Parathyroid adenoma (tissue), 2 donors: Measurements from ENCODE around the gene OPALIN.

Source experiments
- H2AFZ ChIP-seq: fragments of 300-600 bp; sonication (generic); one replicate; pipeline ENCODE4 v1.7.0; 2017; ENCODE audit warnings: antibody characterized with exemption, mild to moderate bottlenecking
- H3K27ac ChIP-seq: fragments of 300-600 bp; sonication (generic); one replicate; pipeline ENCODE4 v1.7.0; 2017
- H3K27me3 ChIP-seq: fragments of 300-600 bp; sonication (generic); one replicate; pipeline ENCODE4 v1.7.0; 2017; ENCODE audit warnings: low read length; ENCODE audit not compliant: control insufficient read depth, insufficient read depth
- H3K36me3 ChIP-seq: fragments of 300-600 bp; sonication (generic); one replicate; pipeline ENCODE4 v1.7.0; 2017; ENCODE audit warnings: low read length; ENCODE audit not compliant: control insufficient read depth, insufficient read depth
- H3K4me1 ChIP-seq: fragments of 300-600 bp; sonication (generic); one replicate; pipeline ENCODE4 v1.7.0; 2017; ENCODE audit warnings: control low read depth
- H3K4me2 ChIP-seq: fragments of 300-600 bp; sonication (generic); one replicate; pipeline ENCODE4 v1.7.0; 2017; ENCODE audit warnings: low read length
- H3K4me3 ChIP-seq: fragments of 300-600 bp; sonication (generic); one replicate; pipeline ENCODE4 v1.7.0; 2017; ENCODE audit warnings: low read depth, low read length
- H3K79me2 ChIP-seq: fragments of 300-600 bp; sonication (generic); one replicate; pipeline ENCODE4 v1.7.0; 2017; ENCODE audit warnings: control low read depth
- H3K9ac ChIP-seq: fragments of 300-600 bp; sonication (generic); one replicate; pipeline ENCODE4 v1.7.0; 2017; ENCODE audit warnings: mild to moderate bottlenecking
- H3K9me3 ChIP-seq: fragments of 300-600 bp; sonication (generic); one replicate; pipeline ENCODE4 v1.7.0; 2017; ENCODE audit warnings: low read length; ENCODE audit not compliant: control insufficient read depth
- TF ChIP-seq, protein P1 (sequence below): fragments of 300-600 bp; sonication (generic); IDR thresholded peaks from one replicate; pipeline ENCODE4 v1.7.0; 2017; ENCODE audit warnings: antibody characterized with exemption, mild to moderate bottlenecking
- donor health status: primary hyperparathyroidism.

Gene OPALIN

DNA sequence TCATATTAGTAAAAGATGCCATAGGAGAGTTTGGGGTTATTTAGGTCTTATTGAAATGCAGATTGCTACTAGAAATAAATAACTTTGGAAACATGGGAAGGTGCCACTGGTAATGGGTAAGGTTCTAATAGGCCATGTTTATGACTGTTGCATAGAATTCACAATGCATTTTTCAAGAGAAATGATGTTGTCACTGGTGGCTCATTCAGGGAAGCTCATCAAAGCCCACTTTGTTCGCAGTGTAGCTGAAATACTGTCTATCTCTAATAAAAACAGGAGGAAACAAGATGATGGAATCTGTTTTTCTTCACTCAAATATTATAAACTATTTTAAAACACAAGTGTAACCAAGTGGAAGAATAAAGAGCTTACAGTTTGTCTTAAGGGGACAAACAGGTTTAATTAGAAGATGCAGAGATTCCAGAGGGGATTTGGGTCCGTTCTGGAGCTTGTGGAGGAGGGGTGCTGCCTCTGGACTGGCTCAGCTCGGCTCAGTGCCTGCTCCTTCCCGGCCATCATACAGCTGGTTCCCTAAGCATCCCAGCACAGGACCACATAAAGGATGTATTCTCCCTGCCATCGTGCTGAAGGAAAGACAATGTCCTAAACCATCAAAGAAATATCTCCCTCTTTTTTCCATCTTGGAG lies 20.4 kb downstream of the OPALIN start:
- TF ChIP-seq, protein P1, sequence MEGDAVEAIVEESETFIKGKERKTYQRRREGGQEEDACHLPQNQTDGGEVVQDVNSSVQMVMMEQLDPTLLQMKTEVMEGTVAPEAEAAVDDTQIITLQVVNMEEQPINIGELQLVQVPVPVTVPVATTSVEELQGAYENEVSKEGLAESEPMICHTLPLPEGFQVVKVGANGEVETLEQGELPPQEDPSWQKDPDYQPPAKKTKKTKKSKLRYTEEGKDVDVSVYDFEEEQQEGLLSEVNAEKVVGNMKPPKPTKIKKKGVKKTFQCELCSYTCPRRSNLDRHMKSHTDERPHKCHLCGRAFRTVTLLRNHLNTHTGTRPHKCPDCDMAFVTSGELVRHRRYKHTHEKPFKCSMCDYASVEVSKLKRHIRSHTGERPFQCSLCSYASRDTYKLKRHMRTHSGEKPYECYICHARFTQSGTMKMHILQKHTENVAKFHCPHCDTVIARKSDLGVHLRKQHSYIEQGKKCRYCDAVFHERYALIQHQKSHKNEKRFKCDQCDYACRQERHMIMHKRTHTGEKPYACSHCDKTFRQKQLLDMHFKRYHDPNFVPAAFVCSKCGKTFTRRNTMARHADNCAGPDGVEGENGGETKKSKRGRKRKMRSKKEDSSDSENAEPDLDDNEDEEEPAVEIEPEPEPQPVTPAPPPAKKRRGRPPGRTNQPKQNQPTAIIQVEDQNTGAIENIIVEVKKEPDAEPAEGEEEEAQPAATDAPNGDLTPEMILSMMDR: no peak
- Histone ChIP-seq H3K4me2 (no peak overlapping the region), H2AFZ (peak overlapping the region; percentile 38), H3K27ac (no peak overlapping the region), H3K9ac (no peak overlapping the region), H3K9me3 (no peaks in the 10 kb centered on the region), H3K36me3 (no peaks in the 10 kb centered on the region), H3K79me2 (no peaks in the 10 kb centered on the region), H3K4me1 (no peaks in the 10 kb centered on the region), H3K4me3 (no peak overlapping the region), H3K27me3 (no peaks in the 10 kb centered on the region)

DNA sequence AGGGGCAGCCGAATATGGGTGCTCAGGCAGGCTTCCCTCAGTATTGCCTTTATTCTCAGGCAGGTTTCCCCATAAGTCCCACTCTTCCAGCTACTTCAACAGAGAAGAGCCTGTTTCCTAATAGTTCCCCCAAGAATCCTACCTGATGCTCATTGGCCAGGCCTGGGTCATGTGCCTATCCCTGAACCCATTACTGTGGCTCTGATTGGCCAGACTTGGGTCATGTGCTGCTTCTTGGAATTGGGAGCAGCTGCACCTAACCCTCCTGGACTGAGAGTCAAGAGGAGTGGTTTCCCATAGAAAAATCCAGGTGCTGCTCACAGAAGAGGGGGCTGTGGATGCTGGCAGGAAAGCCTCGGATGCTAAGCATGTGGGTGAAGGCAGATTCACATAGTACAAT lies 21.7 kb downstream of the OPALIN start:
- Histone ChIP-seq H3K79me2 (no peaks in the 10 kb centered on the region), H3K4me2 (no peak overlapping the region), H3K4me3 (no peak overlapping the region), H3K27ac (no peak overlapping the region), H3K9ac (no peak overlapping the region), H3K27me3 (no peaks in the 10 kb centered on the region), H3K36me3 (no peaks in the 10 kb centered on the region), H3K9me3 (no peaks in the 10 kb centered on the region), H2AFZ (no peak overlapping the region), H3K4me1 (no peaks in the 10 kb centered on the region)
- TF ChIP-seq, protein P1: no peak

DNA sequence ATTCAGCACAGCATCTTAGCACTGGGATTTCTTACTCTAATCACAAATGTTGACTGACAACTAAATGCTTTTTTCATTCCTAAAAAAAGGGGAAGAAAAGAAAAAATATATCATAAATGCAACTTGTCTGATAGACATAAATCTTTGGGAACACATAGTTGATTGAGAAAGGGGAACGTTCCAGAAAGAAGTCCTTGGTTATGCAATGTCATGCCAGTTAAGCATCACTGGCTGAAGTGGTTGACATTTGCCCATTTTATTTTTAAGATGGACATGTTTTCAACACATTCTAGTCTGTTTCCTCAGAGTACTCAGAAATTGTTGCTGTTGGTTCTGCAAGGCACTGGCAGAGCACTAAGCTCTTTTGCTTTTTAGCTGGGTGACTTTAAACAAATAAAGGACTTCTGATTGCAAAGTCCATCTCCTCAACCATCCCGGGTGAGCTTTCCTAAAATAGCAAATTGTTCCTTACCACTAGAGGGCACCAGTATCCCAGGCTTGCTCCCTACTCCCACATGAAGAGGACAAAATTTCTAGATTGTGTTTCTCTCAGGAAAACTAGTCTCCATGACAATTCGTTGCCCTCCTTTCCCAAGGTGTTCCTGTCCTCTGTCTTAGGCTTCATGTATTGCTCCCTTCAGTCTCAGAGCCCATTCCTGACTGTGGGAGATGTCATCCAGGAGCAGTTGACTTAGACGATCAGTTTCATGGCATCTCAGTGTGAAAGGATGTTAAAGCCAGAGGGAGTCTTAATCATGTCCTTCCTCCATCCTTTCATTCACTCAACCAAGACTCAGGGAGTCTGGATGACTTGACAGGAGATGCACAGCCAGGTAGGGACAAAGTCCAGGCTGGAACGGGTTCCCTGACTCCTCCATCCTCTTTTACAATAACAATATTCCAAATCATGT lies 23.9 kb downstream of the OPALIN start:
- Histone ChIP-seq H3K27ac (no peak overlapping the region), H3K4me1 (no peaks in the 10 kb centered on the region), H3K9ac (no peak overlapping the region), H3K4me2 (no peak overlapping the region), H3K27me3 (no peaks in the 10 kb centered on the region), H3K4me3 (no peak overlapping the region), H3K9me3 (no peaks in the 10 kb centered on the region), H3K79me2 (no peaks in the 10 kb centered on the region), H3K36me3 (no peaks in the 10 kb centered on the region), H2AFZ (no peak overlapping the region)
- TF ChIP-seq, protein P1: peak; percentile 82

DNA sequence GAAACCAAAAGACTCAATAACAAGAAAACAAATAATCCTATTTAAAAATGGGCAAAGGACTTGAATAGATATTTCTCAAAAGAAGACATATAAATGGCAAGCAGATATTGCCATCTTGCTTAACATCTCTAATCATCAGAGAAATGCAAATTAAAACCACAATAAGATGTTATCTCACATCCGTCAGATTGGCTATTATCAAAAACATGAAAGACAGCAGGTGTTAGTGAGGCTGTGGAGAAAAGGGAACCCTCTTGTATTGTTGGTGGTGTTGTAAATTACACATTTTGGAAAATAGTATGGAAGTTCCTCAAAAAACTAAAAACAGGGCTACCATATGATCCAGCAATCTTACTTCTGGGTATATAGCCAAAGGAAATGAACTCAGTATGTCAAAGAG lies 25.7 kb downstream of the OPALIN start:
- no peaks in the 10 kb centered on the region for H3K4me1 ChIP-seq
- no peaks in the 10 kb centered on the region for H3K27me3 ChIP-seq
- H3K27ac ChIP-seq: no peak overlapping the region
- H3K9ac ChIP-seq: no peak overlapping the region
- TF ChIP-seq, protein P1: no peak
- H3K4me3 ChIP-seq: no peak overlapping the region
- no peaks in the 10 kb centered on the region for H3K9me3 ChIP-seq
- no peak overlapping the region for H3K4me2 ChIP-seq
- H2AFZ ChIP-seq: no peak overlapping the region
- no peaks in the 10 kb centered on the region for H3K79me2 ChIP-seq
- H3K36me3 ChIP-seq: no peaks in the 10 kb centered on the region
